ENCODE results near the gene PWWP2B. TPM values are rescaled to one million over a fixed set of nuclear protein-coding genes. Genes with fewer than 3 reads are reported as not detected.
A peak's percentile ranks its signal among the peaks of the same experiment; 100 is the strongest.

PWWP2B gene
- total and polyA plus RNA-seq, 2 of the 13 experiments (the other 11 are each of a cell fraction or from before 2014, with no cell fraction given): 2.3 to 4.7 TPM

DNA sequence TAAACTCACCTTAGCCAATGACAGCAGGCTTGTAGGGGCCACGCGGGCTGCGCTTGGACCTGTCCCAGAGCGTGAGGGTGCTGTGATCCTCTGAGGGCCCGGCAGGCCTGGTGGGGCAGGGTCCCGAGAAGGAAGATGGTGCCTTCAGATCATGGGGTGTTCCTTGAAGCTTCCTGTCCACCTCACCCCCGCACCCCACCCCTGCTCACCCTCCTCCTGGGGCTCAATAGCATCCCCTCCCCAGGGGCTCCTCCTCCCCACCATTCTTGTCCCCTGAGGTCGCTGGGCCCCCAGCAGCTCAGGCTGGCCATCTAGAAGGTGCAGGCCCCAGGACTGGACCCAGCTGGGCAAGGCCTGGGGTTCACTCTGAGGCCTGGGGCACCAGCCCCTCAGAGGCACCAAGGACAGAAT lies 33.9 kb downstream of the PWWP2B start (continued):
- TF ChIP-seq DR1 (CRISPR knock-in tag; IDR thresholded peaks at IDR 0.05) (no peak), ZNF83 (CRISPR knock-in tag; IDR thresholded peaks at IDR 0.05; ENCODE audit: borderline replicate concordance) (no peak), ATM (IDR thresholded peaks at IDR 0.05; ENCODE audit: borderline replicate concordance) (no peak)
- TF ChIP-seq, protein P1, sequence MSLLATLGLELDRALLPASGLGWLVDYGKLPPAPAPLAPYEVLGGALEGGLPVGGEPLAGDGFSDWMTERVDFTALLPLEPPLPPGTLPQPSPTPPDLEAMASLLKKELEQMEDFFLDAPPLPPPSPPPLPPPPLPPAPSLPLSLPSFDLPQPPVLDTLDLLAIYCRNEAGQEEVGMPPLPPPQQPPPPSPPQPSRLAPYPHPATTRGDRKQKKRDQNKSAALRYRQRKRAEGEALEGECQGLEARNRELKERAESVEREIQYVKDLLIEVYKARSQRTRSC (CRISPR knock-in tag; IDR thresholded peaks at IDR 0.05; ENCODE audit: low read depth): no peak
- TF ChIP-seq, protein P2, sequence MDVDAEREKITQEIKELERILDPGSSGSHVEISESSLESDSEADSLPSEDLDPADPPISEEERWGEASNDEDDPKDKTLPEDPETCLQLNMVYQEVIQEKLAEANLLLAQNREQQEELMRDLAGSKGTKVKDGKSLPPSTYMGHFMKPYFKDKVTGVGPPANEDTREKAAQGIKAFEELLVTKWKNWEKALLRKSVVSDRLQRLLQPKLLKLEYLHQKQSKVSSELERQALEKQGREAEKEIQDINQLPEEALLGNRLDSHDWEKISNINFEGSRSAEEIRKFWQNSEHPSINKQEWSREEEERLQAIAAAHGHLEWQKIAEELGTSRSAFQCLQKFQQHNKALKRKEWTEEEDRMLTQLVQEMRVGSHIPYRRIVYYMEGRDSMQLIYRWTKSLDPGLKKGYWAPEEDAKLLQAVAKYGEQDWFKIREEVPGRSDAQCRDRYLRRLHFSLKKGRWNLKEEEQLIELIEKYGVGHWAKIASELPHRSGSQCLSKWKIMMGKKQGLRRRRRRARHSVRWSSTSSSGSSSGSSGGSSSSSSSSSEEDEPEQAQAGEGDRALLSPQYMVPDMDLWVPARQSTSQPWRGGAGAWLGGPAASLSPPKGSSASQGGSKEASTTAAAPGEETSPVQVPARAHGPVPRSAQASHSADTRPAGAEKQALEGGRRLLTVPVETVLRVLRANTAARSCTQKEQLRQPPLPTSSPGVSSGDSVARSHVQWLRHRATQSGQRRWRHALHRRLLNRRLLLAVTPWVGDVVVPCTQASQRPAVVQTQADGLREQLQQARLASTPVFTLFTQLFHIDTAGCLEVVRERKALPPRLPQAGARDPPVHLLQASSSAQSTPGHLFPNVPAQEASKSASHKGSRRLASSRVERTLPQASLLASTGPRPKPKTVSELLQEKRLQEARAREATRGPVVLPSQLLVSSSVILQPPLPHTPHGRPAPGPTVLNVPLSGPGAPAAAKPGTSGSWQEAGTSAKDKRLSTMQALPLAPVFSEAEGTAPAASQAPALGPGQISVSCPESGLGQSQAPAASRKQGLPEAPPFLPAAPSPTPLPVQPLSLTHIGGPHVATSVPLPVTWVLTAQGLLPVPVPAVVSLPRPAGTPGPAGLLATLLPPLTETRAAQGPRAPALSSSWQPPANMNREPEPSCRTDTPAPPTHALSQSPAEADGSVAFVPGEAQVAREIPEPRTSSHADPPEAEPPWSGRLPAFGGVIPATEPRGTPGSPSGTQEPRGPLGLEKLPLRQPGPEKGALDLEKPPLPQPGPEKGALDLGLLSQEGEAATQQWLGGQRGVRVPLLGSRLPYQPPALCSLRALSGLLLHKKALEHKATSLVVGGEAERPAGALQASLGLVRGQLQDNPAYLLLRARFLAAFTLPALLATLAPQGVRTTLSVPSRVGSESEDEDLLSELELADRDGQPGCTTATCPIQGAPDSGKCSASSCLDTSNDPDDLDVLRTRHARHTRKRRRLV (CRISPR knock-in tag; IDR thresholded peaks at IDR 0.05): no peak

DNA sequence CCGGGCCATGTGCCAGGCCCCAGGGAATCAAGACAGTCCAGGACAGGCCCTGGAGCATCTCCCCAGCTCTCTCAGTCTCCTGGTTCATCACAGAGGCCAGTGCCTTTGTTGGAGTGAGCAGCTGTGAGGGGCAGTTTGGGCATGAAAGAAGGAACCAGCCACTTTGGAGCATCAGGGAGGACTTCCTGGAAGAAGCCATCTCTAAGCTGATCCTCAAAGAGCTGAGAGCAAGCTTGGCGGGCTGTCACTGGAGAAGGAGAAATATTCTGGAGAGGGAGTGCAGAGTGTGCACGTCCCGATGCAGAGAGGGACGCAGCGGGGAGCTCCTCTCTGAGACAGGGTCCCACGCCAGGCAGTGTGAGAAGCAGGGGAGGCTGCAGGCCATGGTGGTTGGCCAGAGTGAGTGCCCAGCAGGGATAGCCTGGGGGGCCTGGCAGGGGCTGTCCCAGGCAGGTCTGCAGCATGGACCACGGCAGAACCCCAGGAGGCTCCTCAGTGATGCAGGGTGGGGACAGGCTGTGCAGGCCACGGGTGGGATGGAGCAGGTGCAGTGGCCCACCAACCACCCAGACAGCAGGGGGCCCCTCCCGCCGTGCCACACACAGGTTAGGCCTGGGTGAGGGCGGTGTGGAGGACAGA lies 34.7 kb downstream of the PWWP2B start:
- Histone ChIP-seq H3K27me3 (ENCODE audit: control insufficient read depth in 1 of 2, insufficient read depth in 2 of 2, low read length in 2 of 2) (peaks cover 0 to 12% of the 10 kb centered on the region in 2 experiments; a peak in 2 of 5 replicates), H3K36me3 (replicated peaks in 1 of 2; ENCODE audit: control insufficient read depth in 1 of 2, insufficient read depth in 2 of 2, low read length in 2 of 2) (no peaks in the 10 kb centered on the region), H2AFZ (ENCODE audit: low read length) (no peak overlapping the region), H4K20me1 (ENCODE audit: insufficient read depth, low read length) (no peaks in the 10 kb centered on the region), H3K4me1 (ENCODE audit: insufficient read depth, low read length) (no peaks in the 10 kb centered on the region), H3K9ac (ENCODE audit: insufficient read depth, low read depth, low read length) (no peak overlapping the region), H3K4me3 (replicated peaks in 1 of 3; ENCODE audit: insufficient read depth in 1 of 3, low read depth in 2 of 3, low read length in 3 of 3) (no peak overlapping the region), H3K4me2 (ENCODE audit: low read depth, low read length) (no peak overlapping the region), H3K27ac (ENCODE audit: extremely low read length, insufficient read depth, low read length) (no peak overlapping the region), H3K79me2 (ENCODE audit: insufficient read depth, low read length) (no peaks in the 10 kb centered on the region), H3K9me3 (ENCODE audit: low read length) (no peaks in the 10 kb centered on the region)
- FAIRE-seq: no peak
- intact Hi-C loops (cut with micrococcal nuclease; ENCODE audit: unreplicated experiment): no loop called here
- ChIA-PET CTCF (ENCODE audit: low intra/inter-chr PET ratio, low total read pairs) (no interaction called here), POLR2A (interaction anchor here (1.2 kb wide), 1 partner anchor 10 kb away, joined by 4 read pairs; no protein-coding TSS in a partner anchor)
- in situ Hi-C loops (cut with HindIII; ENCODE audit: extremely low pct_ligation_motif_present, low pct_unique_long_range_greater_than_20kb): no loop called here
- DNase-seq (ENCODE audit: low spot score): no peak
- no TSS peak for BruUV-seq (replicated peaks)
- 48% methylated on average over 7 of the region's 12 CpGs for WGBS (ENCODE audit: low lambda C conversion rate)
- ATAC-seq: peak; percentile 15; the same call in 2 of the 3 replicates
- TF ChIP-seq ZNF383 (CRISPR knock-in tag; IDR thresholded peaks at IDR 0.05; ENCODE audit: borderline replicate concordance) (no peak), FOXM1 (CRISPR knock-in tag; IDR thresholded peaks at IDR 0.05) (no peak), NFE2L2 (IDR thresholded peaks at IDR 0.05; ENCODE audit: low read length) (no peak), ZNF263 (CRISPR knock-in tag; IDR thresholded peaks at IDR 0.05) (no peak)
- TF ChIP-seq, protein P3, sequence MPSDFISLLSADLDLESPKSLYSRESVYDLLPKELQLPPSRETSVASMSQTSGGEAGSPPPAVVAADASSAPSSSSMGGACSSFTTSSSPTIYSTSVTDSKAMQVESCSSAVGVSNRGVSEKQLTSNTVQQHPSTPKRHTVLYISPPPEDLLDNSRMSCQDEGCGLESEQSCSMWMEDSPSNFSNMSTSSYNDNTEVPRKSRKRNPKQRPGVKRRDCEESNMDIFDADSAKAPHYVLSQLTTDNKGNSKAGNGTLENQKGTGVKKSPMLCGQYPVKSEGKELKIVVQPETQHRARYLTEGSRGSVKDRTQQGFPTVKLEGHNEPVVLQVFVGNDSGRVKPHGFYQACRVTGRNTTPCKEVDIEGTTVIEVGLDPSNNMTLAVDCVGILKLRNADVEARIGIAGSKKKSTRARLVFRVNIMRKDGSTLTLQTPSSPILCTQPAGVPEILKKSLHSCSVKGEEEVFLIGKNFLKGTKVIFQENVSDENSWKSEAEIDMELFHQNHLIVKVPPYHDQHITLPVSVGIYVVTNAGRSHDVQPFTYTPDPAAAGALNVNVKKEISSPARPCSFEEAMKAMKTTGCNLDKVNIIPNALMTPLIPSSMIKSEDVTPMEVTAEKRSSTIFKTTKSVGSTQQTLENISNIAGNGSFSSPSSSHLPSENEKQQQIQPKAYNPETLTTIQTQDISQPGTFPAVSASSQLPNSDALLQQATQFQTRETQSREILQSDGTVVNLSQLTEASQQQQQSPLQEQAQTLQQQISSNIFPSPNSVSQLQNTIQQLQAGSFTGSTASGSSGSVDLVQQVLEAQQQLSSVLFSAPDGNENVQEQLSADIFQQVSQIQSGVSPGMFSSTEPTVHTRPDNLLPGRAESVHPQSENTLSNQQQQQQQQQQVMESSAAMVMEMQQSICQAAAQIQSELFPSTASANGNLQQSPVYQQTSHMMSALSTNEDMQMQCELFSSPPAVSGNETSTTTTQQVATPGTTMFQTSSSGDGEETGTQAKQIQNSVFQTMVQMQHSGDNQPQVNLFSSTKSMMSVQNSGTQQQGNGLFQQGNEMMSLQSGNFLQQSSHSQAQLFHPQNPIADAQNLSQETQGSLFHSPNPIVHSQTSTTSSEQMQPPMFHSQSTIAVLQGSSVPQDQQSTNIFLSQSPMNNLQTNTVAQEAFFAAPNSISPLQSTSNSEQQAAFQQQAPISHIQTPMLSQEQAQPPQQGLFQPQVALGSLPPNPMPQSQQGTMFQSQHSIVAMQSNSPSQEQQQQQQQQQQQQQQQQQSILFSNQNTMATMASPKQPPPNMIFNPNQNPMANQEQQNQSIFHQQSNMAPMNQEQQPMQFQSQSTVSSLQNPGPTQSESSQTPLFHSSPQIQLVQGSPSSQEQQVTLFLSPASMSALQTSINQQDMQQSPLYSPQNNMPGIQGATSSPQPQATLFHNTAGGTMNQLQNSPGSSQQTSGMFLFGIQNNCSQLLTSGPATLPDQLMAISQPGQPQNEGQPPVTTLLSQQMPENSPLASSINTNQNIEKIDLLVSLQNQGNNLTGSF (CRISPR knock-in tag; IDR thresholded peaks at IDR 0.05): no peak
